T-cell (primary cell): ENCODE measurements around the gene MYRF. TPM values are rescaled to one million over a fixed set of nuclear protein-coding genes. Genes with fewer than 3 reads are reported as not detected.

Source experiments
- ATAC-seq, 4 experiments: fragments of 200-7000 bp in 3 of 4; fragments of 150-1000 bp in 1 of 4; cut with Tn5 transposase; replicated peaks in 1 of 4; 1 replicate in 3 of 4; 2 replicates in 1 of 4; pipeline ENCODE4 v1.10.0; 2021; ENCODE audit warnings: moderate library complexity in 3 of 4, mild to moderate bottlenecking in 2 of 4, moderate number of reproducible peaks in 1 of 4
- CTCF ChIA-PET, 2 donors: fragments of 300-600 bp; sonication (Branson Sonifier 250); formaldehyde crosslinking; loops; one replicate each; lab custom pipeline; 2022; ENCODE audit warnings: antibody characterized with exemption in 2 of 2; lab: Charles Lee
- POLR2A ChIA-PET, 2 donors: fragments of 300-600 bp; sonication (Branson Sonifier 250); formaldehyde crosslinking; loops; one replicate each; lab custom pipeline; 2022; ENCODE audit warnings: antibody characterized with exemption in 2 of 2; lab: Charles Lee
- DNase-seq, 35 experiments: peaks; one replicate each; pipeline versions ENCODE4 v3.0.0 to v3.0.0-alpha.2; 2013 to 2023
- H3K27ac ChIP-seq: one replicate; pipeline ENCODE4 v1.5.1; 2013; ENCODE audit warnings: low read length
- H3K27me3 ChIP-seq, 2 experiments: replicated peaks in 1 of 2; 1 replicate in 1 of 2; 2 replicates in 1 of 2; pipeline versions ENCODE4 v1.6.1 to v1.7.0; 2013; ENCODE audit warnings: low read length in 1 of 2, mixed read lengths in 1 of 2; ENCODE audit not compliant: control insufficient read depth in 2 of 2, insufficient read depth in 2 of 2; ENCODE audit errors: extremely low read depth in 1 of 2
- H3K36me3 ChIP-seq, 2 donors: 1 replicate in 1 of 2; 2 replicates in 1 of 2; pipeline versions ENCODE4 v1.6.1 to v1.7.0; 2013; ENCODE audit warnings: low read length in 1 of 2; ENCODE audit not compliant: control insufficient read depth in 2 of 2, insufficient read depth in 1 of 2; ENCODE audit errors: extremely low read depth in 1 of 2
- H3K4me1 ChIP-seq, 2 experiments: 1 replicate in 1 of 2; 2 replicates in 1 of 2; pipeline versions ENCODE4 v1.6.1 to v1.7.0; 2013; ENCODE audit warnings: low read length in 2 of 2, mixed read lengths in 1 of 2; ENCODE audit not compliant: insufficient read depth in 2 of 2, control insufficient read depth in 1 of 2; ENCODE audit errors: extremely low read depth in 1 of 2
- H3K4me3 ChIP-seq, 2 donors: 1 replicate in 1 of 2; 2 replicates in 1 of 2; pipeline versions ENCODE4 v1.5.1 to v1.7.0; 2013; ENCODE audit warnings: mild to moderate bottlenecking in 2 of 2, low read length in 1 of 2, moderate library complexity in 1 of 2; ENCODE audit not compliant: control insufficient read depth in 1 of 2; ENCODE audit errors: extremely low read depth in 1 of 2
- H3K9me3 ChIP-seq: 2 replicates; pipeline ENCODE4 v1.7.0; 2013
- H3K27ac Mint-ChIP-seq, 2 donors: one replicate each; pipeline ENCODE4 v1.8.0; 2020 to 2021; ENCODE audit warnings: mild to moderate bottlenecking in 2 of 2, mixed read lengths in 2 of 2
- H3K27me3 Mint-ChIP-seq, 2 donors: one replicate each; pipeline ENCODE4 v1.8.0; 2021 to 2022; ENCODE audit warnings: mixed read lengths in 2 of 2
- H3K36me3 Mint-ChIP-seq: one replicate; pipeline ENCODE4 v1.8.0; 2021; ENCODE audit warnings: mixed read lengths
- H3K4me1 Mint-ChIP-seq, 3 donors: one replicate each; pipeline ENCODE4 v1.8.0; 2020 to 2022; ENCODE audit warnings: mixed read lengths in 3 of 3, mild to moderate bottlenecking in 1 of 3
- H3K4me3 Mint-ChIP-seq, 3 donors: one replicate each; pipeline ENCODE4 v1.8.0; 2020 to 2022; ENCODE audit warnings: mild to moderate bottlenecking in 3 of 3, mixed read lengths in 3 of 3, moderate library complexity in 3 of 3
- H3K9me3 Mint-ChIP-seq, 3 donors: one replicate each; pipeline ENCODE4 v1.8.0; 2020 to 2022; ENCODE audit warnings: mixed read lengths in 3 of 3
- WGBS: methylation state at CpG from one replicate; pipeline ENCODE4 v1.1.5; 2013; ENCODE audit warnings: missing lambda C conversion rate; ENCODE audit not compliant: insufficient coverage; 5-methylcytosine and 5-hydroxymethylcytosine counted together
- total RNA-seq, 35 experiments: library from RNA in 6 of 35; stranded (reverse) in 6 of 35; fragments of 120-200 nt in 1 of 35; gene quantifications; one replicate each; pipeline versions ENCODE4 v1.2.1 to v1.2.4 and lab custom pipeline; 2013 to 2026

Gene MYRF
- total RNA-seq, 5 donors from 2014 or later (not counting 1 experiment from before 2014, with no cell fraction given): 0.95 to 4.9 (median 1.5) TPM

DNA sequence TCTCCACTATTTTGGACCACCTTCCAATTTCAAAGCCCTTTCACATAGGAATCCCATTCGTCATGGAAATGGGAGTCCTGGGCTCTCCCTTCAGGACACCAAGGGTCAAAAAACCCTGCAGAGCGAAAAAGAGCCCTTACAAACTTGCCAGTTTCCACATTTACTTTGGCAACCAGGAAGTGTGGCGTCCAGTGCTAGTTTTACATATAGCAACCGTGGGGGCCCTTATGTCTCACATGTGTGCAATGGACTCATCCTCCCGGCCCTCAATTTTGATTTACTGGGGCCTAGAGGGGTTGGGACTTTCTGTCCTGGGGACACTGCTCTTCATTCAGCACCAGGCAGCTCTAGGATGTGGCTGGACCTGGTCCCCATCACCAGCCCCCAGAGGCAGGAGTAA lies 38.5 kb upstream of the MYRF start:
- Histone ChIP-seq H3K27ac (no peak overlapping the region), H3K4me1 (no peaks in the 10 kb centered on the region), H3K27me3 (peaks cover 0 to 23% of the 10 kb centered on the region in 2 experiments), H3K9me3 (no peaks in the 10 kb centered on the region), H3K36me3 (no peaks in the 10 kb centered on the region), H3K4me3 (no peak overlapping the region)
- Mint-ChIP-seq H3K27me3 (peaks cover 0 to 6% of the 10 kb centered on the region in 2 donors), H3K36me3 (no peaks in the 10 kb centered on the region), H3K27ac (peak overlapping the region in 1 of 2 donors; percentile 11), H3K9me3 (no peaks in the 10 kb centered on the region), H3K4me3 (no peak overlapping the region), H3K4me1 (no peaks in the 10 kb centered on the region)
- DNase-seq (no peak), ATAC-seq (no peak)
- WGBS: 50% methylated on average over 1 of the region's 5 CpGs
- CTCF ChIA-PET: no interaction called here
- POLR2A ChIA-PET: no interaction called here

GRCh38 chr11:61714316-61714715 lies 38.1 kb upstream of the MYRF start:
- no peaks in the 10 kb centered on the region for H3K36me3 ChIP-seq
- DNase-seq (no peak), ATAC-seq (no peak)
- ChIA-PET CTCF (no interaction called here), POLR2A (no interaction called here)
- Mint-ChIP-seq H3K9me3 (no peaks in the 10 kb centered on the region), H3K4me1 (no peaks in the 10 kb centered on the region), H3K27ac (peak overlapping the region in 1 of 2 donors; percentile 11), H3K4me3 (no peak overlapping the region), H3K27me3 (peaks cover 0 to 6% of the 10 kb centered on the region in 2 donors), H3K36me3 (no peaks in the 10 kb centered on the region)
- H3K4me1 ChIP-seq: no peaks in the 10 kb centered on the region
- H3K9me3 ChIP-seq: no peaks in the 10 kb centered on the region
- H3K27me3 ChIP-seq: peaks cover 0 to 23% of the 10 kb centered on the region in 2 experiments
- H3K4me3 ChIP-seq: no peak overlapping the region
- 88% methylated on average over 5 of the region's 6 CpGs for WGBS
- no peak overlapping the region for H3K27ac ChIP-seq

GRCh38 chr11:61714916-61715315 lies 37.5 kb upstream of the MYRF start:
- Histone ChIP-seq H3K27me3 (peaks cover 0 to 19% of the 10 kb centered on the region in 2 experiments), H3K9me3 (no peaks in the 10 kb centered on the region), H3K27ac (no peak overlapping the region), H3K4me1 (no peaks in the 10 kb centered on the region), H3K36me3 (no peaks in the 10 kb centered on the region), H3K4me3 (no peak overlapping the region)
- H3K27me3 Mint-ChIP-seq: peaks cover 0 to 6% of the 10 kb centered on the region in 2 donors
- POLR2A ChIA-PET: no interaction called here
- no peaks in the 10 kb centered on the region for H3K4me1 Mint-ChIP-seq
- ATAC-seq (no peak), DNase-seq (no peak)
- CTCF ChIA-PET: no interaction called here
- H3K27ac Mint-ChIP-seq: no peak overlapping the region
- WGBS: 90% methylated on average over 4 of the region's 5 CpGs
- no peaks in the 10 kb centered on the region for H3K36me3 Mint-ChIP-seq
- no peak overlapping the region for H3K4me3 Mint-ChIP-seq
- no peaks in the 10 kb centered on the region for H3K9me3 Mint-ChIP-seq

DNA sequence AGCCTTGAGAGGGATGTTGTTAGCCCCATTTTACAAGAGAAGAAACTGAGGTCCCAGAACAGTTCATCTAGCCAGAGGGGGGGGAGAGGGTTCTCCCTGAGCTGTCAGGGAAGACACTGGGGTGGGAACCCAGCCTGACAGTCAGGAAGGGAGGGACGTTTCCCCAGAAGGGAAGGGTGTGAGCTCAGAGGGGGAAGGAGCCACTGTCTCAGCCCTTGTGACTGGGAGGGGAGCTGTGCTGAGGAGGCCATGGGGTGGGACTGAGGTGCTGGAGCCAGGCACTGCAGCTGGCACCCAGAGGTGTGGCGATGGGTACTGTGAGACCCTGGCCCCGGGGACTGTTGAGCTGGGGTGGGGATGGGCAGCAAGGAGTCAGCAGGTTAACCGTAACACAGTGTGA lies 36.6 kb upstream of the MYRF start:
- DNase-seq (no peak), ATAC-seq (no peak)
- Mint-ChIP-seq H3K9me3 (no peaks in the 10 kb centered on the region), H3K27me3 (peaks cover 0 to 6% of the 10 kb centered on the region in 2 donors), H3K4me1 (no peaks in the 10 kb centered on the region), H3K4me3 (no peak overlapping the region), H3K27ac (no peak overlapping the region), H3K36me3 (no peaks in the 10 kb centered on the region)
- Histone ChIP-seq H3K9me3 (no peaks in the 10 kb centered on the region), H3K4me1 (no peaks in the 10 kb centered on the region), H3K27ac (no peak overlapping the region), H3K4me3 (no peak overlapping the region), H3K36me3 (no peaks in the 10 kb centered on the region), H3K27me3 (peaks cover 0 to 17% of the 10 kb centered on the region in 2 experiments)
- ChIA-PET CTCF (no interaction called here), POLR2A (no interaction called here)
- 67% methylated on average over 4 of the region's 4 CpGs for WGBS

DNA sequence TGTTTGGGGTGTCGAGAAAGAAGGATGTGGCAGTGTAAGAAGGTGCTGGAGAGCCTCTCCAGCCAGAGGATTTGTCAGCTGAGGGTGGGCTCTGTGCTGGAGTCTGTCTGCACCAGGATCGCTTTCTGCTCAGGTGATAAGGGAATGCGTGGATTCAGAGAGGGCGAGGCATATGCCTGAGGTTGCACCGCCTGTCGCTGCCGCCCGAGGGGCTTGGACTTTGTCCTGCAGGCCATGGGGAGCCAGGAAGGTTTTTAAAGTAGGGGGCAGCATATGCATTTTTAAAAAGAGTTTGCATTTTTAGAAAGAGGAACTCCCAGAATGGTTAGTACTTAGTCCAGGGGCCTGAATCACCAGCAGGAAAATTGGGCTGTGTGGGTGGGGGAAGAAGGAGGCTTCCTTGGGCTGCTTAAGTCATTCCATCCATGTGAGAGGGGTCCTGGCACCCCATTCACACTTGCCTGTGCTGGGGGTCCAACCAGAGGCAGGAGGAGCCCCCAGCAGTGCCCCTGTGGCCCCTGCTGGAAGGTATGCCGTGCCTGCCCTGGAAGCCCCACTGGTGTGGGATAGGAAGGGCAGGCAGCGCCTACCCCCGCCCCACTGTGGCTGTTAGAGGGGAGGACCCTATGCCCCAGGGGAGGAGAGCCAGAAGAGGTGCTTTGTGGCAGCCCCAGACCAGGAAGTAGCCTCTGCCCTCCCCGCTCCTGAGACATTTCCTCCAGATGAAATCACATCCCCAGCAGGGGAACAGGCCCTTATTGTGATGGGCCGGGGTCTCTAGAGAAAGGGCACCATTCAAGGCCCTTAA lies 35.8 kb upstream of the MYRF start:
- no peak overlapping the region for H3K27ac ChIP-seq
- Mint-ChIP-seq H3K36me3 (no peaks in the 10 kb centered on the region), H3K4me1 (no peaks in the 10 kb centered on the region), H3K9me3 (no peaks in the 10 kb centered on the region), H3K27me3 (peaks cover 0 to 6% of the 10 kb centered on the region in 2 donors), H3K27ac (no peak overlapping the region), H3K4me3 (no peak overlapping the region)
- POLR2A ChIA-PET: no interaction called here
- H3K4me1 ChIP-seq: no peaks in the 10 kb centered on the region
- H3K9me3 ChIP-seq: no peaks in the 10 kb centered on the region
- ATAC-seq (no peak), DNase-seq (no peak)
- peaks cover 0 to 17% of the 10 kb centered on the region in 2 experiments for H3K27me3 ChIP-seq
- CTCF ChIA-PET: no interaction called here
- WGBS: 88% methylated on average over 8 of the region's 13 CpGs
- no peaks in the 10 kb centered on the region for H3K36me3 ChIP-seq
- H3K4me3 ChIP-seq: no peak overlapping the region

DNA sequence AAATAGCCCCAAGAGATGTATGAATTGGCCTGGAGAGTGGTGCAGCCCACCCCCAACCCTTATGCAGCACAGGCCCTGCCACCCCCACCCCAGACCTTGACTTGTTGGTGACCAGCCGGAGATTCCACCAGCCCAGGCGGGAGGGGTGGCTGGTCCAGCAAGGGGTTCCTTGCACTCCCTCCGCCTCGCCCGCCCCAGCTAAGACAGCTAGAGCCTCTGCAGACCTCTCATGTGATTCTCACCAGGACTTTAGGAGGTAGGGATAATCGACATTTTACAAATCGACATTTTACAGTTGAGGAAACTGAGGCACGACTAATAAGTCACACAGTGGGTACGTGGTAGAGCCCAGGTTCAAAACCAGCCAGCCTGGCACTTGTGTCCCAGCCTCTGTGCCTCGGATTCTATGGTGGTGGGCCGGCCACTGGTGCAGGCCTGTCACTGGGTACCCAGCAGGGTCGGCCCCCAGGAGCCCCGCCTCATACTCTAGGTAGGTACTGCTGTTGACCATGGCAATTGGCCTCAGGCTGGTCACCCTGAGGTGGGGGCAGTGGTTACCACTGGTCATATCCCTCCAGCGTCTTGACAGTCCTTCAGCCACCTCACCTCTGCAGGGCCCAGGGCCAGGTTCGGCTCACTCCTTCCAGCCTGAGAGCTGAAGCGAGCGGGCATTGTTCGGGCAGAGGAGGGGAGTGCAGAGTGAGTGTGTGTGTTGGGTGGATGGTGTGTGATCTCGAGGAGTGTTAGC lies 35.0 kb upstream of the MYRF start:
- no peak overlapping the region for H3K27ac ChIP-seq
- Mint-ChIP-seq H3K27ac (no peak overlapping the region), H3K4me3 (no peak overlapping the region), H3K27me3 (peaks cover 0 to 6% of the 10 kb centered on the region in 2 donors), H3K9me3 (no peaks in the 10 kb centered on the region), H3K36me3 (no peaks in the 10 kb centered on the region), H3K4me1 (no peaks in the 10 kb centered on the region)
- H3K4me3 ChIP-seq: no peak overlapping the region
- ATAC-seq (no peak), DNase-seq (no peak)
- no peaks in the 10 kb centered on the region for H3K4me1 ChIP-seq
- H3K9me3 ChIP-seq: no peaks in the 10 kb centered on the region
- ChIA-PET CTCF (no interaction called here), POLR2A (interaction anchor here in 1 of 2 donors (0.5 kb wide), 1 partner anchor 308 kb away, joined by 3 read pairs; no protein-coding TSS in a partner anchor)
- WGBS: 84% methylated on average over 15 of the region's 19 CpGs
- no peaks in the 10 kb centered on the region for H3K36me3 ChIP-seq
- H3K27me3 ChIP-seq: peaks cover 0 to 17% of the 10 kb centered on the region in 2 experiments
